HEK293 (cell line): Measurements from ENCODE around the gene CIPC.

Source experiments
- CTCF ChIA-PET: fragments of 350-600 bp; formaldehyde crosslinking; extraction: SDS; loops from one replicate; lab custom pipeline; 2021; ENCODE audit warnings: antibody characterized with exemption; lab: Yijun Ruan, JAX
- POLR2A ChIA-PET: fragments of 300-600 bp; formaldehyde crosslinking; extraction: SDS; loops from one replicate; lab custom pipeline; 2020; ENCODE audit warnings: antibody characterized with exemption, inconsistent platforms; lab: Yijun Ruan, JAX
- H3K27ac ChIP-seq: fragments of 200-500 bp; sonication (Bioruptor generic); 2 replicates; pipeline ENCODE4 v1.5.1; 2014; ENCODE audit warnings: low read depth, low read length, control low read depth, inconsistent platforms; ENCODE audit errors: extremely low read depth
- H3K36me3 ChIP-seq, 2 experiments: fragments of 200-500 bp in 1 of 2; sonication (Bioruptor generic) in 1 of 2; 1 replicate in 1 of 2; 2 replicates in 1 of 2; pipeline ENCODE4 v1.5.1; 2014 to 2017; ENCODE audit warnings: inconsistent platforms in 2 of 2, low read length in 2 of 2; ENCODE audit not compliant: control insufficient read depth in 2 of 2, insufficient read depth in 1 of 2
- H3K4me1 ChIP-seq: fragments of 200-500 bp; sonication (Bioruptor generic); 2 replicates; pipeline ENCODE4 v1.5.1; 2014; ENCODE audit warnings: mild to moderate bottlenecking, low read length, inconsistent platforms; ENCODE audit not compliant: control insufficient read depth, insufficient read depth
- H3K4me3 ChIP-seq: 2 replicates; pipeline ENCODE4 v1.5.1; 2011; ENCODE audit warnings: low read depth, mild to moderate bottlenecking, control low read depth, low read length, moderate library complexity
- H3K9me3 ChIP-seq: fragments of 200-500 bp; sonication (Bioruptor generic); 2 replicates; pipeline ENCODE4 v1.5.1; 2014; ENCODE audit warnings: low read depth, low read length, inconsistent platforms; ENCODE audit not compliant: control insufficient read depth, insufficient read depth
- HOXD13 ChIP-seq: sonication (generic); formaldehyde crosslinking; IDR thresholded peaks from 2 replicates; pipeline ENCODE4 v1.8.0; 2022; ENCODE audit warnings: missing genetic modification reagents, borderline replicate concordance
- SP7 ChIP-seq: fragments of 450-650 bp; formaldehyde crosslinking; IDR thresholded peaks from 2 replicates; pipeline ENCODE4 v1.5.1; 2016; ENCODE audit warnings: missing biosample characterization, missing genetic modification characterization
- ZBTB48 ChIP-seq: fragments of 450-650 bp; formaldehyde crosslinking; IDR thresholded peaks from 2 replicates; pipeline ENCODE4 v1.5.1; 2016; ENCODE audit warnings: missing biosample characterization, missing genetic modification characterization
- ZFP69B ChIP-seq: fragments of 450-650 bp; formaldehyde crosslinking; IDR thresholded peaks from 2 replicates; pipeline ENCODE4 v1.5.1; 2016; ENCODE audit warnings: missing biosample characterization, missing genetic modification characterization
- ZNF280C ChIP-seq: fragments of 450-650 bp; formaldehyde crosslinking; IDR thresholded peaks from 2 replicates; pipeline ENCODE4 v1.5.1; 2016; ENCODE audit warnings: missing biosample characterization, missing genetic modification characterization
- ZNF48 ChIP-seq: fragments of 450-650 bp; formaldehyde crosslinking; IDR thresholded peaks from 2 replicates; pipeline ENCODE4 v1.5.1; 2016; ENCODE audit warnings: missing biosample characterization, missing genetic modification characterization
- ZNF549 ChIP-seq: fragments of 450-650 bp; IDR thresholded peaks from 2 replicates; pipeline ENCODE4 v1.5.1; 2018; ENCODE audit warnings: missing biosample characterization, missing genetic modification characterization, mild to moderate bottlenecking, inconsistent platforms, moderate library complexity
- ZNF561 ChIP-seq: fragments of 450-650 bp; IDR thresholded peaks from 2 replicates; pipeline ENCODE4 v1.5.1; 2018; ENCODE audit warnings: missing biosample characterization, missing genetic modification characterization, borderline replicate concordance
- ZNF610 ChIP-seq: fragments of 450-650 bp; formaldehyde crosslinking; IDR thresholded peaks from 2 replicates; pipeline ENCODE4 v1.5.1; 2016; ENCODE audit warnings: missing biosample characterization, missing genetic modification characterization, borderline replicate concordance
- ZNF654 ChIP-seq: fragments of 450-650 bp; formaldehyde crosslinking; IDR thresholded peaks from 2 replicates; pipeline ENCODE4 v1.5.1; 2016; ENCODE audit warnings: low read depth, missing biosample characterization, missing genetic modification characterization
- ZNF792 ChIP-seq: fragments of 450-650 bp; formaldehyde crosslinking; IDR thresholded peaks from 2 replicates; pipeline ENCODE4 v1.5.1; 2016; ENCODE audit warnings: missing biosample characterization, missing genetic modification characterization
- TF ChIP-seq, protein P1 (sequence below): fragments of 450-650 bp; formaldehyde crosslinking; IDR thresholded peaks from 2 replicates; pipeline ENCODE4 v1.5.1; 2016; ENCODE audit warnings: missing biosample characterization, missing genetic modification characterization
- TF ChIP-seq, protein P2 (sequence below): fragments of 450-650 bp; formaldehyde crosslinking; IDR thresholded peaks from 2 replicates; pipeline ENCODE4 v1.5.1; 2017; ENCODE audit warnings: missing biosample characterization, missing genetic modification characterization

CIPC gene

DNA sequence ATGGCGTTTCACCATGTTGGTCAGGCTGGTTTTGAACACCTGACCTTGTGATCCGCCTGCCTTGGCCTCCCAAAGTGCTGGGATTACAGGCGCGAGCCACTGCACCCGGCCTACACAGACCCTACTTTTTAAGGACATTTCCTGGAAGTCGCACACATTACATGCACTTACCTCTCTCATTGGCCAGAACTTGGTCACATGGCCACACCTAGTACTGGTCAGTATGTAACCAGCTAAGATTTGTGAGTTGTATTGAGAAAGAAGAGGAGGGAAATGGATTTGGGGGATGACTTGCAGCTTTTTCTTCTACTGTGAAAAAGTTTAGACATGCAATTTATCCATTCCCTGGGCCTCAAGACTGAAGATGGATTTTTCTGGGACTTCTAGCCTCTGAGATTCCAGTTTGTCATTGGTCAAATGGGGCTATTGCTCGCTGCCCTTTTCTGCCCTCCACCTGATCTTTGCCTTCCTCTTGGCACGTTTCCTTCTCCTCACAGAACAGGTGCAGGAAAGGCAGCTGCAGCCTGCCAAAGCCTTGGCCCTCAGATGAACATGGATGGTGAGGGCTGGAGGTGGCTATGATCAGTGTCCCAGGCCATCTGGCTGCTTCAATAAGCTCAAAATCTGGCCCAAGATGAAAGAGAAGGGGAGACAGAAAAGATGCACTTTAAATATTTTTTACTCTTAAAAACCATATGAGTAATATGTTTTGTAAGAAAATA is 50.6 kb downstream of the CIPC start:
- Histone ChIP-seq H3K27ac (no peak overlapping the region), H3K9me3 (no peaks in the 10 kb centered on the region), H3K36me3 (no peaks in the 10 kb centered on the region), H3K4me1 (no peaks in the 10 kb centered on the region; the same call in 1 of the 2 replicates), H3K4me3 (no peak overlapping the region)
- CTCF ChIA-PET = interaction anchor here (0.6 to 8.1 kb wide), 9 partner anchors 7 to 405 kb away, joined by 3 to 82 read pairs (median 4); partner anchors contain the start of gene ZDHHC22
- POLR2A ChIA-PET = no interaction called here
- TF ChIP-seq HOXD13 (CRISPR knock-in tag) = no peak
- TF ChIP-seq ZNF280C (tag by site-specific recombination) = no peak
- TF ChIP-seq, protein P1, sequence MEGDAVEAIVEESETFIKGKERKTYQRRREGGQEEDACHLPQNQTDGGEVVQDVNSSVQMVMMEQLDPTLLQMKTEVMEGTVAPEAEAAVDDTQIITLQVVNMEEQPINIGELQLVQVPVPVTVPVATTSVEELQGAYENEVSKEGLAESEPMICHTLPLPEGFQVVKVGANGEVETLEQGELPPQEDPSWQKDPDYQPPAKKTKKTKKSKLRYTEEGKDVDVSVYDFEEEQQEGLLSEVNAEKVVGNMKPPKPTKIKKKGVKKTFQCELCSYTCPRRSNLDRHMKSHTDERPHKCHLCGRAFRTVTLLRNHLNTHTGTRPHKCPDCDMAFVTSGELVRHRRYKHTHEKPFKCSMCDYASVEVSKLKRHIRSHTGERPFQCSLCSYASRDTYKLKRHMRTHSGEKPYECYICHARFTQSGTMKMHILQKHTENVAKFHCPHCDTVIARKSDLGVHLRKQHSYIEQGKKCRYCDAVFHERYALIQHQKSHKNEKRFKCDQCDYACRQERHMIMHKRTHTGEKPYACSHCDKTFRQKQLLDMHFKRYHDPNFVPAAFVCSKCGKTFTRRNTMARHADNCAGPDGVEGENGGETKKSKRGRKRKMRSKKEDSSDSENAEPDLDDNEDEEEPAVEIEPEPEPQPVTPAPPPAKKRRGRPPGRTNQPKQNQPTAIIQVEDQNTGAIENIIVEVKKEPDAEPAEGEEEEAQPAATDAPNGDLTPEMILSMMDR (tag by site-specific recombination) = no peak
- TF ChIP-seq ZNF561 = no peak

DNA sequence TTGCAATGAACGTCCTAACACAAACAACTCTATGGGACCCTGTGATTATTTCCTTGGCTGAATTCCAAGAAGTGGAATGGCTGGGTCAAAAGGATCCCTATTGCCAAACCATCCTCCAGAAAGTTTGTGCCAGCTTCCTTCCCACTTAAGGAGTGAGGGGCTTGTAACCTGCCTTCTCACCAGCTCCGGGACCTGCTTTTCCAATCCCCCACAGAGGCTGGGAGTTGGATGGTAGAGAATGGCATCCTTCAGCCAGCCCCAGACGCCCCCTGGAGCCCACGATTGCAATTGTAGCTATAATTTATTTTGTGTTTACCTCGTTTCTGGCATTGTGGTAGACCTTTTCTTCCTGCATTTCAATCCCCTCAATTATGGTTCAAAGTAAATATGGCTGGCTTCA is 53.2 kb downstream of the CIPC start:
- H3K36me3 ChIP-seq = no peaks in the 10 kb centered on the region
- CTCF ChIA-PET = interaction anchor here (0.5 to 8.1 kb wide), 40 partner anchors 10 to 1250 kb away, joined by 3 to 82 read pairs (median 4); partner anchors contain the start of genes GSTZ1, TMEM63C and ZDHHC22
- POLR2A ChIA-PET = interaction anchor here (1.0 to 1.6 kb wide), 2 partner anchors 165 to 170 kb away, joined by 3 read pairs; partner anchors contain the start of gene GSTZ1
- TF ChIP-seq ZNF549 = no peak
- 0 out of 2 replicates have a peak, but pooled peaks have one; percentile 33 for TF ChIP-seq SP7 (tag by site-specific recombination)
- 0 out of 2 replicates have a peak, but pooled peaks have one; percentile 18 for TF ChIP-seq ZNF654
- no peak for TF ChIP-seq ZNF610 (tag by site-specific recombination)
- no peaks in the 10 kb centered on the region for H3K9me3 ChIP-seq
- H3K4me3 ChIP-seq = no peak overlapping the region
- H3K27ac ChIP-seq = no peak overlapping the region
- H3K4me1 ChIP-seq = no peaks in the 10 kb centered on the region

DNA sequence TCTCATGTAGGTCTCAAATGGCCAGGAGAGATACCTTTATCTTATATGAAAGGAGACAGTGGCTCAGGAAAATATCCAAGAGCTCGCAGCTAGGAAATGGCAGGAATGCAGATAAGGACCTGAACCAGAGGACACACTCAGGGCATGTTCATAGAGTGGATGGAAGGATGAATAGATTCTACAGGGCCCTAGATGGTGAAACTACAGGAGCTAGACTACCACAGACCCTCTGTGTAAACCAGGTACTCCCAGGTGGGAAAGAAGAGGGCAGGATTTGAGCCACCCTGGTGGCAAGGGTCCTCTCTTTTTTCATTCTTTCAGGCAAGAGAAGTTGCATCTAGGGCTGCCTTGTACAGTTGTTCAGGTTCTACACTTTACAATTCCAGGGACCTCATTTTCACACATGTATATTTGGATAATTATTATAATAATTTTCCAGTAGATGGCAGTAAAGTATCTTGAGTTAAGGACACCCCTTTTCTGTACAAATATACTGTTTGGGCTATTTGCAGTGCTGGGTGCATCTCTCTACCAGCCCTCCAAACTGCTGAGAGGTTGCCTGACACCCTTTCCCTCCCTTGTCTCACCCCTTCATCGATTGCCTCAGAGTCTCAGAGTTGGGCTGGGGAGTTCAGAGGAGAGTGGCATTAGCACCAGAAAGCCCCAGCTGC is 54.0 kb downstream of the CIPC start:
- TF ChIP-seq ZFP69B (tag by site-specific recombination) (no peak), ZNF792 (no peak), ZBTB48 (tag by site-specific recombination) (0 out of 2 replicates have a peak, but pooled peaks have one; percentile 22), ZNF48 (tag by site-specific recombination) (no peak), ZNF654 (peak; percentile 66)
- TF ChIP-seq, protein P2, sequence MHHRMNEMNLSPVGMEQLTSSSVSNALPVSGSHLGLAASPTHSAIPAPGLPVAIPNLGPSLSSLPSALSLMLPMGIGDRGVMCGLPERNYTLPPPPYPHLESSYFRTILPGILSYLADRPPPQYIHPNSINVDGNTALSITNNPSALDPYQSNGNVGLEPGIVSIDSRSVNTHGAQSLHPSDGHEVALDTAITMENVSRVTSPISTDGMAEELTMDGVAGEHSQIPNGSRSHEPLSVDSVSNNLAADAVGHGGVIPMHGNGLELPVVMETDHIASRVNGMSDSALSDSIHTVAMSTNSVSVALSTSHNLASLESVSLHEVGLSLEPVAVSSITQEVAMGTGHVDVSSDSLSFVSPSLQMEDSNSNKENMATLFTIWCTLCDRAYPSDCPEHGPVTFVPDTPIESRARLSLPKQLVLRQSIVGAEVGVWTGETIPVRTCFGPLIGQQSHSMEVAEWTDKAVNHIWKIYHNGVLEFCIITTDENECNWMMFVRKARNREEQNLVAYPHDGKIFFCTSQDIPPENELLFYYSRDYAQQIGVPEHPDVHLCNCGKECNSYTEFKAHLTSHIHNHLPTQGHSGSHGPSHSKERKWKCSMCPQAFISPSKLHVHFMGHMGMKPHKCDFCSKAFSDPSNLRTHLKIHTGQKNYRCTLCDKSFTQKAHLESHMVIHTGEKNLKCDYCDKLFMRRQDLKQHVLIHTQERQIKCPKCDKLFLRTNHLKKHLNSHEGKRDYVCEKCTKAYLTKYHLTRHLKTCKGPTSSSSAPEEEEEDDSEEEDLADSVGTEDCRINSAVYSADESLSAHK (tag by site-specific recombination) = no peak
- ChIA-PET POLR2A (interaction anchor here (1.0 to 1.6 kb wide), 2 partner anchors 164 to 169 kb away, joined by 3 read pairs; partner anchors contain the start of gene GSTZ1), CTCF (interaction anchor here (0.5 to 8.1 kb wide), 44 partner anchors 10 to 1404 kb away, joined by 3 to 82 read pairs (median 4); partner anchors contain the start of genes GSTZ1, TMEM63C and ZDHHC22)
- H3K4me3 ChIP-seq = no peak overlapping the region
- no peak overlapping the region for H3K27ac ChIP-seq
- H3K36me3 ChIP-seq = no peaks in the 10 kb centered on the region
- no peaks in the 10 kb centered on the region for H3K4me1 ChIP-seq
- H3K9me3 ChIP-seq = no peaks in the 10 kb centered on the region
